ENCODE results near the gene TRAK2. TPM values are rescaled to one million over a fixed set of nuclear protein-coding genes. Genes with fewer than 3 reads are reported as not detected.
A peak's percentile ranks its signal among the peaks of the same experiment; 100 is the strongest.
"Not testable (repeated sequence)": the region's sequence is repeated elsewhere in the genome, so short reads cannot be mapped to it uniquely, and the experiment has no call there.

TRAK2 gene, protein sequence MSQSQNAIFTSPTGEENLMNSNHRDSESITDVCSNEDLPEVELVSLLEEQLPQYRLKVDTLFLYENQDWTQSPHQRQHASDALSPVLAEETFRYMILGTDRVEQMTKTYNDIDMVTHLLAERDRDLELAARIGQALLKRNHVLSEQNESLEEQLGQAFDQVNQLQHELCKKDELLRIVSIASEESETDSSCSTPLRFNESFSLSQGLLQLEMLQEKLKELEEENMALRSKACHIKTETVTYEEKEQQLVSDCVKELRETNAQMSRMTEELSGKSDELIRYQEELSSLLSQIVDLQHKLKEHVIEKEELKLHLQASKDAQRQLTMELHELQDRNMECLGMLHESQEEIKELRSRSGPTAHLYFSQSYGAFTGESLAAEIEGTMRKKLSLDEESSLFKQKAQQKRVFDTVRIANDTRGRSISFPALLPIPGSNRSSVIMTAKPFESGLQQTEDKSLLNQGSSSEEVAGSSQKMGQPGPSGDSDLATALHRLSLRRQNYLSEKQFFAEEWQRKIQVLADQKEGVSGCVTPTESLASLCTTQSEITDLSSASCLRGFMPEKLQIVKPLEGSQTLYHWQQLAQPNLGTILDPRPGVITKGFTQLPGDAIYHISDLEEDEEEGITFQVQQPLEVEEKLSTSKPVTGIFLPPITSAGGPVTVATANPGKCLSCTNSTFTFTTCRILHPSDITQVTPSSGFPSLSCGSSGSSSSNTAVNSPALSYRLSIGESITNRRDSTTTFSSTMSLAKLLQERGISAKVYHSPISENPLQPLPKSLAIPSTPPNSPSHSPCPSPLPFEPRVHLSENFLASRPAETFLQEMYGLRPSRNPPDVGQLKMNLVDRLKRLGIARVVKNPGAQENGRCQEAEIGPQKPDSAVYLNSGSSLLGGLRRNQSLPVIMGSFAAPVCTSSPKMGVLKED
- polyA plus RNA-seq (2013, experiment 1 of 4), result 9.5 TPM
- 10.1 TPM for polyA plus RNA-seq (2013, experiment 2 of 4)
- polyA plus RNA-seq (2013, experiment 3 of 4), result 6.5 TPM
- polyA plus RNA-seq (2013, experiment 4 of 4), result 8.3 TPM

DNA sequence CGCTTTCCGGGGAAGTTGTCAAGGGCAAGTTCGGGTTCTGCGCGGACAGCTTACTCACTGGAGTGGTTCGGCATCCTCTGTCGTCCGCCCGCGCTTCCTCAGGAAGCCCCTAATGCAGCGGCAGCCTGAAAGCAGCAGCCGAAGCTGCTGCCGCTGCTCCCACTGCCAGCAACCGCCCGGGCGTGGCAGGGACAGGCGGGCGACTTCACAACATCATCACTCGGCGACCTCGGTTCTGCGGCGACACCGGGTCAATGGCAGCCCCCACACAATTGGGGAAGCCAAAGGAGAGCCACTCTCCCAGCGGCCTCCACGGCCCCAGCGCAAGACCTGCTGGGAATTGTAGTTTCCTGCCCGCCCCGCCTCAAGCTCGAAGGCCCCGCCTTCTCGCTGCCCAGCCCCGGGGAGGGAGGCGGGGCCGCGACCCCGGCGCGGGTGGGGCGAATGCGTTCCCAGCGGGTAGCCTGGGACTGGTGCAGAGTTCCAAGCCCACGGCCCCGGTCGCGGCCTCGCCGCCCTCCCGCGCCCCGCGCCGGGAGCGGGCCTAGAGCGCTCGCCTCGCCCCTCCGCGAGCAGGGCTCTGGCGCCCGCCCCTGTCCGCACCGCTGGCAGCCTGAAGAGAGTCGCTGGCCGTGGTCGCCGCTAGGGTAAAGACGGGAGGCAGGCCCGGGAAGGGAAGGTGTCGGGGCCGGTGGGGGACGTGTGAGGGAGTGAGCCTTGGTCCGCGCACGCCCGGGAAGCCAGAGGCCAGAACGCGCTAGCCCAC is at the start of gene TRAK2, which contains the start of gene STRADB:
TSS of gene TRAK2 (minus strand) at position 167 of the 766 bp plus-strand sequence. CDS start 30,951 bp downstream, outside the sequence.
TSS of gene STRADB (plus strand) at position 449 of the 766 bp plus-strand sequence. CDS start 3,101 bp downstream, outside the sequence.
- H3K4me1 ChIP-seq (ENCODE audit: control insufficient read depth, insufficient read depth, low read length), result no peaks in the 10 kb centered on the region
- peak within 1 kb of the TSS; percentile 93 for H3K4me3 ChIP-seq (ENCODE audit: insufficient read depth, low read depth, low read length)
- peaks cover 14% of the 10 kb centered on the region for H3K27me3 ChIP-seq (ENCODE audit: control insufficient read depth, insufficient read depth, low read length, poor library complexity, severe bottlenecking)
- WGBS, 2 experiments, result 0% methylated on average over 78 of the region's 78 CpGs
- H3K27ac ChIP-seq (ENCODE audit: insufficient read depth, low read depth, low read length, poor library complexity, severe bottlenecking), result peak within 1 kb of the TSS; percentile 58
- H3K36me3 ChIP-seq (ENCODE audit: control insufficient read depth, insufficient read depth, low read length), result no peaks in the 10 kb centered on the region
- H3K9me3 ChIP-seq (ENCODE audit: control insufficient read depth, low read length), result no peaks in the 10 kb centered on the region

DNA sequence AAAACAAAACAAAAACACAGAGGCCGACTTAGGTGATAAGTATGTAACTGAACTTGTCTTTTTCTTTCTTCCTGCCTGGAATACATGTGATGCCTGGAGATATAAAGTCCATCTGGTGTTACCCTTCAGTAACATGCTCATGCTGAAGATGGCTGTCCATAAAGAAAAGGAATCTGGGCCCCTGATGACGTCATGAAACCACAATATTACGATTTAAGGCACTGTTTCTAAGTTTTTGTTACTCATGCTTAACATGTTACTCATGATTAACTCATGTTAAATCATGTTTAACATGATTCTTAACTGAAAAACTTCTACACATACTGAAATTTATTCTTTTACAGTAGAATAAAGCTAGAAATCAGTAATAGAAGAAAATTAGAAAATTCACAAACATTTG is 49.3 kb upstream of the TRAK2 start:
- 91% methylated on average over 3 of the region's 3 CpGs for WGBS, 2 experiments
- H3K36me3 ChIP-seq (ENCODE audit: control insufficient read depth, insufficient read depth, low read length), result no peaks in the 10 kb centered on the region
- H3K9me3 ChIP-seq (ENCODE audit: control insufficient read depth, low read length), result no peaks in the 10 kb centered on the region
- no peak overlapping the region for H3K27ac ChIP-seq (ENCODE audit: insufficient read depth, low read depth, low read length, poor library complexity, severe bottlenecking)
- no peaks in the 10 kb centered on the region for H3K4me1 ChIP-seq (ENCODE audit: control insufficient read depth, insufficient read depth, low read length)
- H3K4me3 ChIP-seq (ENCODE audit: insufficient read depth, low read depth, low read length), result no peak overlapping the region
- no peaks in the 10 kb centered on the region for H3K27me3 ChIP-seq (ENCODE audit: control insufficient read depth, insufficient read depth, low read length, poor library complexity, severe bottlenecking)

DNA sequence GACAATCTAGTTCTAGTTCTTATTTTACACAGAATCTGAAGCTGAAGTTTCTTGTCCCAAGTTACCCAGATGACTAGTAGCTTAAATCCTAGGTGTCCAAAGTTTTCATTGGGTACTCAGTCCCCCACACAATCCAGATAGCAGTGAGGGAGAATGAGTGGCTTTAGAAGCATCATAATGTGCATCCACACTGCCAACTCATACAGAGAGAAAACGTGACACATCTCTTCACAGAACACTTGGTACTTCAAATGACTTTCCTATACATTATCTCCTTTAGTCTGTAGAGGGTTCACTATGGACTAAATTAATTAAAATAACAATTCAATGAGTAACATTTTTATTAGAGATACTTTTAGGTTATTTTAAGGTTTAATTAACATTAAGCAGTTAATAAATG is 45.5 kb upstream of the TRAK2 start:
- Histone ChIP-seq H3K4me3 (ENCODE audit: insufficient read depth, low read depth, low read length) (no peak overlapping the region), H3K9me3 (ENCODE audit: control insufficient read depth, low read length) (no peaks in the 10 kb centered on the region), H3K27ac (ENCODE audit: insufficient read depth, low read depth, low read length, poor library complexity, severe bottlenecking) (no peak overlapping the region), H3K27me3 (ENCODE audit: control insufficient read depth, insufficient read depth, low read length, poor library complexity, severe bottlenecking) (no peaks in the 10 kb centered on the region), H3K36me3 (ENCODE audit: control insufficient read depth, insufficient read depth, low read length) (no peaks in the 10 kb centered on the region), H3K4me1 (ENCODE audit: control insufficient read depth, insufficient read depth, low read length) (no peaks in the 10 kb centered on the region)
- WGBS, 2 experiments, result 62 to 88% methylated on average over 1 of the region's 1 CpG

DNA sequence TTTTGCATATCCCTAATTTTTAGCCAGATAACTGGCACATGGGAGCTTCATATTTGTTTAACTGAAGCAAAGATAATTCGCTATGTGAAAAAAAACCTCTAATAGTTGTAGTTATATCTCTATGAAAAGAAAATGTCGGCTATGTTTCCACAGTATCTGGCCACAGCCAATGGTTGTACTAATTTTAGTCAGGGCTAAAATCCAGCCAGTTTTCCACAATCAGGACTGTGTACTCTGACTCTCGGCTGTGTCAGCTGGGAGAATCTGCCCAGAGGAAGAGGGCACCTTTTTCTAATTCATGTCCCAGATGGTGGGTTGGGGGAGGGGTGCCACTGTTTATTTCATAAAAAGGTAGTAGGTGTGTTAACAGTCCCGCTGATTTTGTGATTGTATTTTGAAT is 39.0 kb upstream of the TRAK2 start:
- Histone ChIP-seq H3K4me3 (ENCODE audit: insufficient read depth, low read depth, low read length) (no peak overlapping the region), H3K9me3 (ENCODE audit: control insufficient read depth, low read length) (no peaks in the 10 kb centered on the region), H3K36me3 (ENCODE audit: control insufficient read depth, insufficient read depth, low read length) (no peaks in the 10 kb centered on the region), H3K4me1 (ENCODE audit: control insufficient read depth, insufficient read depth, low read length) (no peaks in the 10 kb centered on the region), H3K27ac (ENCODE audit: insufficient read depth, low read depth, low read length, poor library complexity, severe bottlenecking) (no peak overlapping the region), H3K27me3 (ENCODE audit: control insufficient read depth, insufficient read depth, low read length, poor library complexity, severe bottlenecking) (no peaks in the 10 kb centered on the region)
- WGBS, 2 experiments, result 95 to 98% methylated on average over 4 of the region's 4 CpGs

DNA sequence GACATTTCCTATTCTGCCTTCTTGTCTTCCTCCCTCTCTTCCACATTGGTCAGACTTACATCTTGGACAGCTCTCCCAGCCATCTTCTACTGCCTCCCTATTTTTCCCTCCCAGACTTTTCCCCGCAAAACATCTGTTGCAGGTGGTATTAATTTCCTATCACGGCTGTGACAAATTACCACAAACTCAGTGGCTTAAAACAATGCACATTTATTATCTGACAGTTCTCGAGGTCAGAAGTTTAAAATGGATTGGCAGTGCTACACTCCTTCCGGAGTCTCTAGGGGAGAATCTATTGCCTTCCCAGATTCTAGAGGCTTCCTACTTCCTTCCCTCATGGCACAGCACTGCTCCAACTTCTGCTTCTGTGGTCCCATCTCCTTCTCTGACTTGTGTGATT is 33.5 kb upstream of the TRAK2 start:
- no peaks in the 10 kb centered on the region for H3K4me1 ChIP-seq (ENCODE audit: control insufficient read depth, insufficient read depth, low read length)
- no peak overlapping the region for H3K27ac ChIP-seq (ENCODE audit: insufficient read depth, low read depth, low read length, poor library complexity, severe bottlenecking)
- no peak overlapping the region for H3K4me3 ChIP-seq (ENCODE audit: insufficient read depth, low read depth, low read length)
- 87 to 94% methylated on average over 4 of the region's 4 CpGs for WGBS, 2 experiments
- no peaks in the 10 kb centered on the region for H3K36me3 ChIP-seq (ENCODE audit: control insufficient read depth, insufficient read depth, low read length)
- no peaks in the 10 kb centered on the region for H3K9me3 ChIP-seq (ENCODE audit: control insufficient read depth, low read length)
- H3K27me3 ChIP-seq (ENCODE audit: control insufficient read depth, insufficient read depth, low read length, poor library complexity, severe bottlenecking), result no peaks in the 10 kb centered on the region

DNA sequence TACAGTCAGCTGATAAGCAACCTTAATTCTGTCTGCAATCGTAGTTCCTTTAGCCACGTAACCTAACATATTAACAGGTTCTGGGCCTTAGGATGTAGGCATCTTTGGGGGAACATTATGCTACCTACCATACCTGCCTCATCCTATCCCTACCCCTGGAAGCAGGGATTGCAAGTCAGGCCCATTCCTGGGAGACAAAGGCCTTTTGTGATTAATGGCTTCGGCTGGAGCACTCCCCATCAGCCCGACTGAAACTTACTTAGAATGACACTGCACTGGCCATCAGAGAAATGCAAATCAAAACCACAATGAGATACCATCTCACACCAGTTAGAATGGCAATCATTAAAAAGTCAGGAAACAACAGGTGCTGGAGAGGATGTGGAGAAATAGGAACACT is 32.5 kb upstream of the TRAK2 start:
- H3K4me1 ChIP-seq (ENCODE audit: control insufficient read depth, insufficient read depth, low read length); H3K4me3 ChIP-seq (ENCODE audit: insufficient read depth, low read depth, low read length); H3K27me3 ChIP-seq (ENCODE audit: control insufficient read depth, insufficient read depth, low read length, poor library complexity, severe bottlenecking); H3K9me3 ChIP-seq (ENCODE audit: control insufficient read depth, low read length); H3K27ac ChIP-seq (ENCODE audit: insufficient read depth, low read depth, low read length, poor library complexity, severe bottlenecking); H3K36me3 ChIP-seq (ENCODE audit: control insufficient read depth, insufficient read depth, low read length): not testable (repeated sequence)
- 78 to 82% methylated on average over 4 of the region's 4 CpGs for WGBS, 2 experiments

DNA sequence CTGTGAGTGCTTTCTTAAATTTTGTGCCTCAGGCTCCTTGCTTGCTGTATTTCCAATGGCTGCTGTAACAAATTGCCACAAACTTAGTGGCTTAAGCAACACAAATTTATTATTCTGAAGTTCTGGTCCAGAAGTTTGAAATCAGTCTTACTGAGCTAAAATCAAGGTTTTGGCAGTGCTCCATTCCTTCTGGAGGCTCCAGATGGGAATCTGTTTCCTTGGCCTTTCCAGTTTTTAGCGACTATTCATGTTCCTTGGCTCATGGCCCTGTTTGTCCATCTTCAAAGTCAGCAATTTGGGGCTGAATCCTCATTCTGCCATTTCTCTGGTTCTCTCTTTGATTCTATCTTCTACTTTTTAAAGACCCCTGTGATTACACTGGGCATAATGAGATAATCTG is 32.1 kb upstream of the TRAK2 start:
- Histone ChIP-seq H3K27ac (ENCODE audit: insufficient read depth, low read depth, low read length, poor library complexity, severe bottlenecking) (no peak overlapping the region), H3K4me3 (ENCODE audit: insufficient read depth, low read depth, low read length) (no peak overlapping the region), H3K4me1 (ENCODE audit: control insufficient read depth, insufficient read depth, low read length) (no peaks in the 10 kb centered on the region), H3K27me3 (ENCODE audit: control insufficient read depth, insufficient read depth, low read length, poor library complexity, severe bottlenecking) (no peaks in the 10 kb centered on the region), H3K36me3 (ENCODE audit: control insufficient read depth, insufficient read depth, low read length) (no peaks in the 10 kb centered on the region), H3K9me3 (ENCODE audit: control insufficient read depth, low read length) (no peaks in the 10 kb centered on the region)
- 45 to 50% methylated on average over 1 of the region's 1 CpG for WGBS, 2 experiments

DNA sequence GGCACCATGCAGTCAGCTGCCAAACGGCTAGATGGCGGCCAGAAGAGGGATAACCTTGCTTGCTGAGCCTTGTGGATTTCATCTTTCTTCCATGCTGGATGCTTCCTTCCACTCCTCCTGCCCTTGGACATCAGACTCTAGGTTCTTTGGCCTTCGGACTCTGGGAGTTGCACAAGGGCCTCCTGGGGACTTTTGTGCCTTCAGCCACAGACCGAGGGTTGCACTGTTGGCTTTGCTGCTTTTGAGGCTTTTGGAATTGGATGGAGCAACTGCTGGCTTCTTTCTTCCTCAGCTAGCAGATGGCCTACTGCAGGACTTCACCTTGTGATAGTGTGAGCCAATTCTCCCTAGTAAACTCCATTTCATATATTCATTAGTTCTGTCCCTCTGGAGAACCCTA is 31.3 kb upstream of the TRAK2 start:
- 93 to 97% methylated on average over 4 of the region's 4 CpGs for WGBS, 2 experiments
- Histone ChIP-seq H3K9me3 (ENCODE audit: control insufficient read depth, low read length) (no peaks in the 10 kb centered on the region), H3K27ac (ENCODE audit: insufficient read depth, low read depth, low read length, poor library complexity, severe bottlenecking) (no peak overlapping the region), H3K4me3 (ENCODE audit: insufficient read depth, low read depth, low read length) (no peak overlapping the region), H3K36me3 (ENCODE audit: control insufficient read depth, insufficient read depth, low read length) (no peaks in the 10 kb centered on the region), H3K27me3 (ENCODE audit: control insufficient read depth, insufficient read depth, low read length, poor library complexity, severe bottlenecking) (no peaks in the 10 kb centered on the region), H3K4me1 (ENCODE audit: control insufficient read depth, insufficient read depth, low read length) (no peaks in the 10 kb centered on the region)

DNA sequence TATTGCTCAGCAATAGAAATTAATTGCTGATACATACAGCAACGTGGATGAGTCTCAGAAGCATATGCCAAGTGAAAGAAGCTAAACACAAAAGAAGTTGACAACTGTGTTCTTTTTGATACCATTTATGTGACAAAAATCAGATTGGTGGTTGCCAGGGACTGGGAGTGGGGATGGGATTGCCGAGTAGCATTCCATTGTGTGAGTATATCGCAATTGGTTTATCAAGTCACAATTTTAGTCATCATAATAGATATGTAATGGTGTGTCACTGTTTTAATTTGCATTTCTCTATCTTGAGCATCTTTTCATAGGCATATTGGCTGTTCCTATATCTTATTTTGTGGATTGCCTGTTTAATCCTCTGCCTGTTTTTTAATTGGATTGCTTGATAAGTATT is 21.2 kb upstream of the TRAK2 start:
- WGBS, 2 experiments, result 94 to 96% methylated on average over 3 of the region's 3 CpGs
- no peaks in the 10 kb centered on the region for H3K9me3 ChIP-seq (ENCODE audit: control insufficient read depth, low read length)
- H3K27ac ChIP-seq (ENCODE audit: insufficient read depth, low read depth, low read length, poor library complexity, severe bottlenecking), result no peak overlapping the region
- no peaks in the 10 kb centered on the region for H3K4me1 ChIP-seq (ENCODE audit: control insufficient read depth, insufficient read depth, low read length)
- H3K36me3 ChIP-seq (ENCODE audit: control insufficient read depth, insufficient read depth, low read length), result no peaks in the 10 kb centered on the region
- H3K27me3 ChIP-seq (ENCODE audit: control insufficient read depth, insufficient read depth, low read length, poor library complexity, severe bottlenecking), result no peaks in the 10 kb centered on the region
- H3K4me3 ChIP-seq (ENCODE audit: insufficient read depth, low read depth, low read length), result no peak overlapping the region
